ENCODE results near the gene C15orf61.
A peak's percentile ranks its signal among the peaks of the same experiment; 100 is the strongest.

The C15orf61 gene

GRCh38 chr15:67524235-67524634 is 3.3 kb downstream of the C15orf61 start:
- TF ChIP-seq, protein P1, sequence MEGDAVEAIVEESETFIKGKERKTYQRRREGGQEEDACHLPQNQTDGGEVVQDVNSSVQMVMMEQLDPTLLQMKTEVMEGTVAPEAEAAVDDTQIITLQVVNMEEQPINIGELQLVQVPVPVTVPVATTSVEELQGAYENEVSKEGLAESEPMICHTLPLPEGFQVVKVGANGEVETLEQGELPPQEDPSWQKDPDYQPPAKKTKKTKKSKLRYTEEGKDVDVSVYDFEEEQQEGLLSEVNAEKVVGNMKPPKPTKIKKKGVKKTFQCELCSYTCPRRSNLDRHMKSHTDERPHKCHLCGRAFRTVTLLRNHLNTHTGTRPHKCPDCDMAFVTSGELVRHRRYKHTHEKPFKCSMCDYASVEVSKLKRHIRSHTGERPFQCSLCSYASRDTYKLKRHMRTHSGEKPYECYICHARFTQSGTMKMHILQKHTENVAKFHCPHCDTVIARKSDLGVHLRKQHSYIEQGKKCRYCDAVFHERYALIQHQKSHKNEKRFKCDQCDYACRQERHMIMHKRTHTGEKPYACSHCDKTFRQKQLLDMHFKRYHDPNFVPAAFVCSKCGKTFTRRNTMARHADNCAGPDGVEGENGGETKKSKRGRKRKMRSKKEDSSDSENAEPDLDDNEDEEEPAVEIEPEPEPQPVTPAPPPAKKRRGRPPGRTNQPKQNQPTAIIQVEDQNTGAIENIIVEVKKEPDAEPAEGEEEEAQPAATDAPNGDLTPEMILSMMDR (IDR thresholded peaks at IDR 0.05; ENCODE audit: low read depth, low read length): no peak
- H3K4me3 ChIP-seq (ENCODE audit: low read depth, low read length): no peak overlapping the region

GRCh38 chr15:67528513-67528912 is 7.6 kb downstream of the C15orf61 start:
- H3K4me3 ChIP-seq (ENCODE audit: low read depth, low read length): no peak overlapping the region
- TF ChIP-seq, protein P1 (IDR thresholded peaks at IDR 0.05; ENCODE audit: low read depth, low read length): no peak

DNA sequence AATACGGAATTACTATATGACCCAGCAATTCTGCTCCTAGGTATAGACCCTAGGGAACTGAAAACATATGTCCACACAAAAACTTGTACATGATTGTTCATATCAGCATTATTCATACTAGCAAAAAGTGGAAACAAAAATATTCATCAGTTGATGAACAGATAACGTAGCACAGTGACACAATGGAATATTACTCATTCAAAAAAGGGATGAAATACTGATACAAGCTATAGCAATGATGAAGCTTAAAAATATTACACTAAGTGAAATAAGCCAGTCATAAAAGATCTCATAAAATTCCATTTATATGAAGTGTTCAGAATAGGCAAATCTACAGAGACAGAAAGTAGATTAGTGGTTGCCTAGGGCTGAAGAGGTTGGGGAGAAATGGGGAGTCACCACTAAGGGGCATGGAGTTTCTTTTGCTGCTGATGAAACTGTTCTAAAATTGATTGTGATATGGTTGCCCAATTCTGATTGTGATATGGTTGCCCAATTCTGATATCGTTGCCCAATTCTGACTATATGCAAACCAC is 10.5 kb downstream of the C15orf61 start:
- no peak overlapping the region for H3K4me3 ChIP-seq (ENCODE audit: low read depth, low read length)
- TF ChIP-seq, protein P1 (IDR thresholded peaks at IDR 0.05; ENCODE audit: low read depth, low read length): no peak

- H3K4me3 ChIP-seq (ENCODE audit: low read depth, low read length): no peak overlapping the region
- TF ChIP-seq, protein P1 (IDR thresholded peaks at IDR 0.05; ENCODE audit: low read depth, low read length): no peak
Measured at GRCh38 chr15:67533873-67534272, 12.9 kb downstream of the C15orf61 start.

GRCh38 chr15:67534360-67534759 is 13.4 kb downstream of the C15orf61 start:
- no peak overlapping the region for H3K4me3 ChIP-seq (ENCODE audit: low read depth, low read length)
- TF ChIP-seq, protein P1 (IDR thresholded peaks at IDR 0.05; ENCODE audit: low read depth, low read length): no peak

DNA sequence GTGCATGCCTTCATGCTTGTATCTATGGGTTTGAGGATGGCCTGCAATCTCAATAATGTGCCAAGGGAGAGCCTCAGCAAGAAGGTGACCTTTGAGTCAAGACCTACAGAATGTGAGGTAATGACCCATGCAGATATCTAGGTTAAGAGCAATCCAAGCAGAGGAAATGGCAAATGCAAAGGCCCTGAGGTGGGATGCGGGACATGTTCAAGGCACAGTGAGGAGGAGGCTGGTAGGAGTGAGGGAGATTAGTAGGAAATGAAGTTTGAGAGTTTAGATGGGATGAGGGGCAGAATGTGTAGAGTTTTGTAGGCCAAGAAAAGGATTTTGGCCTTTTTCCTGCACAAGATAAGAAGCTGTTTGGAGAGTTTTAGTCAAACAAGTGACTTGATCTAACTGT is 16.8 kb downstream of the C15orf61 start:
- no peak overlapping the region for H3K4me3 ChIP-seq (ENCODE audit: low read depth, low read length)
- TF ChIP-seq, protein P1 (IDR thresholded peaks at IDR 0.05; ENCODE audit: low read depth, low read length): no peak

DNA sequence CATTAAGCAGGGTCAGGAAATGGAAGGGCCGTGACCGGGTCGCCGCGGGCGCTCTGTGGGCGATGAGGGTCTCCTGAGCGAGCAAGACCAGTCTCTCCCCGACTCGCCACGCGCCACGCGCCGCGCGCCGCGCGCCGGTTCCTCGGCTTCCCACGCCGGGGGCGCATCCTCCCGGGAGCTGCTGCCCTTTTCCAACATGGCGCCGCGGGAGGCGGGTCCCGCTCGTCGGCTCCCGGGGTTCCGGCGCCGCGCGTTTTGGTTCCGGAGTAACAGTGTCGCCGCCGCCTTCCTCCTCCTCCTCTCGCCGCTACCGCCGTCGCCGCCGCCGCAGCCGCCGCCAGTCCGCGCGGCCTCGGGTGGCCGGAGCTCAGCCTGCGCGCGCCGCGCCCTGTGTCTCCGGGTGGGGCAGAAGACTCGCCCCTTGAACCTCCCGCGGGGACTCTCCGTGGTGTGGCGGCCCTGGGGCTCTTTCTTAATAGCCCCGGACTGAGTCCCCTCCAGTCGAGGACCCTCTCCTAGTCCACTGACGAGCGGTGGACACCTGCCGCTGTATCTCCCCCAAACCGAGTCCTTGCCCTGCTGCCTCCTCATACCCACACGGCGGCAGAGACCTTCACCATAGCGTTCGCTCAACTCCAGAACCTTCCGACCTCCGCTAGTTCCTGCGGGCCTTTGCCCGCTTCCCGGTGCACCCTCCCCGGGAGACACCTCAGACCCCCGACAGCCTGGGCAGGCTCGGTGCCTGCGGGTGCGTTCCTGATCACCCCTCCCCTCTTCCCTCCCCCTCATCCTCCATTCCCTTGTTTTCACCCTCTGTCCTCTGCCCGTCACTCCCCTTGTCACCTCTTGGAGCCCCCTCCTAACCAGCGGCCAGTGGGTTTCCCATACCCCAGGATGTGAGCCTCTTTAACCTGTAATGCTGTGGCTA is 21.8 kb downstream of the C15orf61 start, which contains the start of gene MAP2K5:
TSS of gene MAP2K5 (plus strand) at position 284 of the 928 bp plus-strand sequence. CDS start at position 917, 633 bp downstream.
- TF ChIP-seq, protein P1 (IDR thresholded peaks at IDR 0.05; ENCODE audit: low read depth, low read length): no peak
- H3K4me3 ChIP-seq (ENCODE audit: low read depth, low read length): peak within 1 kb of the TSS; percentile 89

Data from WI38 (cell line).